GM19240 (cell line): Measurements from ENCODE around the gene SPINT1.

Experiments
- DNase-seq: peaks from one replicate; pipeline ENCODE4 v3.0.0; 2011; ENCODE audit warnings: low spot score; ENCODE audit not compliant: insufficient read length

Gene SPINT1

DNA sequence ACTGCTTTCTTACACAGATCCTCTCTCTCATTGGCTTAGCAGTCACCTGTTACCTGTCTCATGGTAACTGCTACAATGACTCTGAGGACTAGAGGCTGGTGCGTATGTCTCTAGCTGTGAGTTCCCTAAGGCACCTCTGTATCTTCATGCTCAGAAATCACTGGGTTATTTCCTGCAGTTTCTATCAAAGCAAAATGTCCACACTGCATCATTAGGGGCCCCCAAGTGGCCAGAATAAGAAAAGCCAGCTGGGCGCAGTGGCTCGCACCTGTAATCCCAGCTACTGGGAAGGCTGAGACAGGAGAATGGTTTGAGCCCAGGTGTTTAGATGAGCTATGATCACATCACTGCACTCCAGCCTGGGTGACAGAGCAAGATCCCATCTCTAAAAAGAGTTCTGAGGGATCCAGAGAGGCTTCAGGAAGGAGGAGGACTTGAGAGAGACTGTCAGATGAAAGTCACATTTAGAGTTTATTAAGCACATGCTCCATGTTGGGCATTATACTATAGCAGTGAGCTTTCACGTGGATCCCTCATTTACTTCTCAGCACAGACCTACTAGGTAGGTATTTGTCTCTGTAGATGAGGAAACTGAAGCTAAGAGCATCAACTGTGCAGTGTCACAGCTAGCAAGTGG is 48.1 kb downstream of the SPINT1 start:
- no peak for DNase-seq

GRCh38 chr15:40892447-40893012 is 48.7 kb downstream of the SPINT1 start:
- no peak for DNase-seq

DNA sequence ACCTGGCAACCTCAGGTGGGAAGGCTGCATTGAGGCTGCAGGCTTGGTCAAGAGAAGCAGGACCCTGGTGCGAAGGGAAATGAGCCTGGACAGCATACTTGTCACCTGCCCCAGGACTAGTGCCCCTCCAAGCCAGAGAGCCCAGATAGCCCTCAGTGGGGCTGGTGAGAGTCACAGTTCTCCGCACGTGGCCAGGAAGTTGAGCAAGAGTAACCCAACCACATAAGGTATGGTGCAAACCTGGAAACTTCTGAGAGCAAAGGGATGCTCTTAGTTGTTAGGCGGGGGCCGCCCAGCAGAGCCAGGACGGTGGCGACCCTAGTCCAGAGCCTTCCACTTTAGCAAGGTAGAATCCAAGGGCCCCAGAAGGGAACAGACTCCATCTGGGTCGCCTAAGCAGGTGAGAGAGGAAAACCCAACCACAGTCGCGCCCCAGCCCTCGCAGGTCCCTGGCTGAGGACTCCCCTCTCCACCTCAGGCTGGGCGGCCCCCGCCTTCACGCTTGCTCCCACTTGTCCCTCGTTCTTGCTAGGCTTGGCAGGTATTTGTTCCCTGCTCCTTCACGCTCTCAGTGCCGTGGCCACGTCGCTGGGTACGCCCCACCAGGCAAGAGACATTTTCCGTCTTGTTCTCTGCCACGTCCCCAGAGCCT is 49.3 kb downstream of the SPINT1 start:
- DNase-seq: no peak

DNA sequence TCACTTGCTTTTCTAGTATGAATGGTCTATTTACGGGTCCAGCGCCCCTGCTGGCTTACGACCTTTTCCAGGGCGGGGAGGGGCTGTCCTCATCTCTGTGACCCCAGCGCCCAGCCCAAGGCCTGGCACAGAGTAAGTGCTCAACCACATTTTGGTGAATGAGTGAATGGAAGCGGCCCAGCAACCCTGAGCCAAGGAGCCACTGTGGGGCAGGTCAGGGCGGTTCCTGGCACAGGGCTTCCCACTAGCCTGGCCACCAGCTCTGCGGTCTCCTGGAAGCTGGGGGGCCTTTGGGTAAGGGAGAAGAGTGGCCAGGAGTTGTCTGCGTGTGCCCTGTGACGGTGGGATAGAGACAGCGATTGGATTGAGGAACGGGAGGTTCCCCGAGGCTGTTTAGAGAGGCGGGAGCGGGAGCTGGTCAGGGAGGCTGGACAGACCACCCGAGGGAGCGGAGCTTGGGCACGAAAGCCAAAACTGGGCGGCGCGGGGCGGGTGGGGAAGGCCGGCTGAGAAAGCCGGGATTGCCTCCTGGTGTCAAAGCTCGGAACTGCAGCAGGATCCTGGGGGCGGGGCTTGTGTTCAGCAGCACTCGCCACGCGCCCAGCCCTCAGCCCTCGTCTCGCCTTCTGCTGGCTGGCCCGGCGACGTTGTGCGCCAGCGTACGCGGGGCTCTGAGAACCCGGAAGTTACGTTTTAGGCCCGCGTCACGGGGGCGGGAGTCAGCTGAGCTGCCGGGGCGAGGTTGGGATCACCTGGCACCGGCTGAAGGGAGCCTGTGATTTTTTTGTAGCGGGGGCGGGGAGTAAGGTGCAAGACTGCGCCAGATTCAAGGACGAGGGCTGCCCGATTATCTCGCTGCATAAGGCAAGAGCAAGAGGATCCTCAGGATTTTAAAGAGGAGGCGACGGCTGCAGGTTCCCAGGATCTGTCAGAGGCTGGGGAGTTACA is 50.2 kb downstream of the SPINT1 start, which contains the start of gene VPS18:
VPS18 (plus strand) TSS at position 718 of the 948 bp plus-strand sequence. CDS start 319 bp downstream, outside the sequence.
- peak; percentile 90 for DNase-seq

GRCh38 chr15:40894681-40895448 is 51.0 kb downstream of the SPINT1 start:
- no peak for DNase-seq

DNA sequence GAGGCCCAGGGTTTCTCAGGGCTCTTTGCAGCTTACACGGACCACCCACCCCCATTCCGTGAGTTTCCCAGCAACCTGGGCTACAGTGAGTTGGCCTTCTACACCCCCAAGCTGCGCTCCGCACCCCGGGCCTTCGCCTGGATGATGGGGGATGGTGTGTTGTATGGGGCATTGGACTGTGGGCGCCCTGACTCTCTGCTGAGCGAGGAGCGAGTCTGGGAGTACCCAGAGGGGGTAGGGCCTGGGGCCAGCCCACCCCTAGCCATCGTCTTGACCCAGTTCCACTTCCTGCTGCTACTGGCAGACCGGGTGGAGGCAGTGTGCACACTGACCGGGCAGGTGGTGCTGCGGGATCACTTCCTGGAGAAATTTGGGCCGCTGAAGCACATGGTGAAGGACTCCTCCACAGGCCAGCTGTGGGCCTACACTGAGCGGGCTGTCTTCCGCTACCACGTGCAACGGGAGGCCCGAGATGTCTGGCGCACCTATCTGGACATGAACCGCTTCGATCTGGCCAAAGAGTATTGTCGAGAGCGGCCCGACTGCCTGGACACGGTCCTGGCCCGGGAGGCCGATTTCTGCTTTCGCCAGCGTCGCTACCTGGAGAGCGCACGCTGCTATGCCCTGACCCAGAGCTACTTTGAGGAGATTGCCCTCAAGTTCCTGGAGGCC is 55.8 kb downstream of the SPINT1 start:
- no peak for DNase-seq

- no peak for DNase-seq
These were observed 56.6 kb downstream of the SPINT1 start for GRCh38 chr15:40900256-40901052.

DNA sequence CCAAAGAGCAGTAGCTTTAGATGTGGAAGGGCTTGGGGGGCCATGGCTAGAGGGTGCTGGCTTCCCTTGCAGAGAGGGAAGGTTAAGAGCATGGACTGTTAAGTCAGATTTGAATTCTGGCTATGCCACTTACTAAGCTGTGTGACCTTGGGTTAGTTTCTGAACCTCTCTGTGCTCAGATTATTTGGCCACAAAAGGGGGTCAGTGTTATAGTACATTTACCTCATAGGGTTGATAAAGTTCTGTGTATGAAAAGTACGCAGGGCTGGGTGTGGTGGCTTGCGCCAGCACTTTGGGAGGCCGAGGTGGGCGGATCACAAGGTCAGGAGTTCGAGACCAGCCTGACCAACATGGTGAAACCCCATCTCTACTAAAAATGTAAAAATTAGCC is 57.2 kb downstream of the SPINT1 start:
- DNase-seq: no peak

DNA sequence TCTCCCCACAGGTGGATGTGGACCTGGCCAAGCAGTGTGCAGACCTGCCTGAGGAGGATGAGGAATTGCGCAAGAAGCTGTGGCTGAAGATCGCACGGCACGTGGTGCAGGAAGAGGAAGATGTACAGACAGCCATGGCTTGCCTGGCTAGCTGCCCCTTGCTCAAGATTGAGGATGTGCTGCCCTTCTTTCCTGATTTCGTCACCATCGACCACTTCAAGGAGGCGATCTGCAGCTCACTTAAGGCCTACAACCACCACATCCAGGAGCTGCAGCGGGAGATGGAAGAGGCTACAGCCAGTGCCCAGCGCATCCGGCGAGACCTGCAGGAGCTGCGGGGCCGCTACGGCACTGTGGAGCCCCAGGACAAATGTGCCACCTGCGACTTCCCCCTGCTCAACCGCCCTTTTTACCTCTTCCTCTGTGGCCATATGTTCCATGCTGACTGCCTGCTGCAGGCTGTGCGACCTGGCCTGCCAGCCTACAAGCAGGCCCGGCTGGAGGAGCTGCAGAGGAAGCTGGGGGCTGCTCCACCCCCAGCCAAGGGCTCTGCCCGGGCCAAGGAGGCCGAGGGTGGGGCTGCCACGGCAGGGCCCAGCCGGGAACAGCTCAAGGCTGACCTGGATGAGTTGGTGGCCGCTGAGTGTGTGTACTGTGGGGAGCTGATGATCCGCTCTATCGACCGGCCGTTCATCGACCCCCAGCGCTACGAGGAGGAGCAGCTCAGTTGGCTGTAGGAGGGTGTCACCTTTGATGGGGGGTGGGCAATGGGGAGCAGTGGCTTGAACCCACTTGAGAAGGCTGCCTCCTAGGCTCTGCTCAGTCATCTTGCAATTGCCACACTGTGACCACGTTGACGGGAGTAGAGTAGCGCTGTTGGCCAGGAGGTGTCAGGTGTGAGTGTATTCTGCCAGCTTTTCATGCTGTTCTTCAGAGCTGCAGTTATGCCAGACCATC is 59.0 kb downstream of the SPINT1 start:
- no peak for DNase-seq

- no peak for DNase-seq
These were observed 60.8 kb downstream of the SPINT1 start for GRCh38 chr15:40904552-40905201.

DNA sequence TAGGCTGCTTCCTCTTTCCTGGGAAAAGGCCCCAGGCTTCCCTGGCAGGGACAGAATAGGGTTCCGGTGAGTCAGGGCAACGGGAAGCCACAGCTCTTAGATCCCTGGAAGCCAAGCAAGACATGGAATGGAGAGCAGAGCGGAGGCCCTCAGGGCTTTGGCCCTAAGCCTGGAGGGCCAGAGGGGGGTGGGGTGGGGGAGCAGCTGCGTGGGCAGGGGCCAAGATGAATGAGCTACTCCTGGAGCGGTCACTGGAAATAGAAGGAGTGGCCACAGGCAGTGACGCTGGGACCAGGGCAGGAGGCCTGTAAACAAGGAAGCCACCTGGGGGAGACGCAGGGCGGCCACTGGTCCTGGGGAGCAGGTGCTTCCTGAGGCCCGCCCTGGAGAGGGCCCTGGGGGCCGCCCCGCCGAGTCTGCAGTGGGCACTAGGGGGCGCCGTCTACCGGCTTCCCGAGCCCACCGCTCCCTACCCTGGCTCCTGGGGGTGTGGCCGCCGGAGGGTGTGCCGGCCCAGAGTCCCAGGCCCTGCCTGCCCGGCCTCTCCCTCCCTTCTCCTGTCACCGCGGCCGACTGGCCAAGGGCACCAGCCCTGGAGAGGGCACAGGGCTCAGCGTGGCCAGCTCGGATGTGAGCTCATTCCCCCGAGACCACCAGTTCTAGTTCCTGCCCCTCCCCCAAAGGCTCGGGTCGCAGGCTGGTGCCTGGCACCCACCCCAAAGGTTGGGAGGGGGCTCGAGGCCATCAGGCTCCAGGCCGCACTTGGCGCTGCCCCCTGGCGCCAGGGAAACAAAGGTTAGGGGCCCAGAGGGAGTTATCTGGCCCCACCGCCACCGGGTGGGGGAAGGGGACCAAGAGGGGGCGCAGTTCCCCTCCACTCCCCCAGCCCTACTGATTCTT is 62.5 kb downstream of the SPINT1 start:
- DNase-seq: peak; percentile 81

DNA sequence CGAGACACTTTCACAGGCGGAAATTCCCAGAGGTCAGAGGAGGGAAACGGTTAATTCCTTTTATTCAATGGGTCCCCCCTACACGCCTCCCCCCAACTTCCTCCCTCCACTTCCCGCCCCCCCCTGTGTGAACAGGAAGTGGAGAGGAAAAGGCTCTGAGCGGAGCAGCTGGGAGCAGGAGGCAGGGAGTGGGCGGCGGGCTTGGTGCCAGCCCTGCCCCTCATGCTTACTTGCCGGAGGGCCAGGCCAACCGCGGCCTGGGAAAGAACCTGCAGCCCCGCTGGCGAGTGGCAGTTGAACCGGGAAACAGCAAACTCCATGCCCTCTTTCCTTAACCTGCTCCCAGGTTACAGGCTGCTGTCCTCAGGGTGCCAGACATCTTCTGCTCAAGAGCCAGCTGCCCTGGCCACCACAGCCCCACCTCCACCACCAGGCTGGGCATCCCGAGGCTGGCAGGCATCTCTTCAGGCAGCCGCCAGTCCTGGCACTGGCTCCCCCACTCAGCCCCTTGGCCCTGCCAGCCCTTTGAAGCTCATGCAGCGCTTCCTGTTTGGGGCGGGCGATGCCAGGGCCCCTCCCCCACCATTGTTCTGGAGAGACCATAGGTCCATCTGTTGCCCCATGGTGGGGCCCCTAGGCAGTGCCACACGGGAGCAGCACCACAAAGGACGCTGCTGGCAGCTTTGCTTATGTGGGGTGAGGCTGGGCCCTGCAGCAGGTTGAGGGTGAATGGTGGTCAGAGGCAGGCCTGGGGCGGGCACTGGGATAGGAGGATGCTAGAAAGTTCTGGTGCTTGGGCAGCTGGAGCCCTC is 63.3 kb downstream of the SPINT1 start:
- no peak for DNase-seq
